CD4-positive, alpha-beta T cell treated with Interleukin-10 for 1 hour (primary cell): ENCODE measurements around the gene TRMT61A.
A peak's percentile ranks its signal among the peaks of the same experiment; 100 is the strongest.

Experiments
- DNase-seq: peaks from one replicate; pipeline ENCODE4 v3.0.0-alpha.2; 2020

The TRMT61A gene

GRCh38 chr14:103528587-103529382 is at the start of gene TRMT61A:
Gene TRMT61A (plus strand): TSS chr14:103529196. CDS start chr14:103529979, 783 bp downstream.
- DNase-seq, result peak; percentile 85

GRCh38 chr14:103480595-103480994 is 48.4 kb upstream of the TRMT61A start:
- DNase-seq, result peak; percentile 32

GRCh38 chr14:103483600-103483999 is 45.4 kb upstream of the TRMT61A start:
- no peak for DNase-seq

GRCh38 chr14:103485504-103485903 is 43.5 kb upstream of the TRMT61A start:
- DNase-seq, result no peak

GRCh38 chr14:103488071-103488470 is 40.9 kb upstream of the TRMT61A start:
- no peak for DNase-seq

GRCh38 chr14:103488960-103489359 is 40.0 kb upstream of the TRMT61A start:
- no peak for DNase-seq

- no peak for DNase-seq
These were observed 39.4 kb upstream of the TRMT61A start for GRCh38 chr14:103489621-103490020.

- no peak for DNase-seq
These were observed 37.3 kb upstream of the TRMT61A start for GRCh38 chr14:103491691-103492090.

GRCh38 chr14:103492156-103492925 is 36.7 kb upstream of the TRMT61A start:
- no peak for DNase-seq

- DNase-seq, result no peak
These were observed 33.1 kb upstream of the TRMT61A start for GRCh38 chr14:103495854-103496253.

GRCh38 chr14:103496776-103497175 is 32.2 kb upstream of the TRMT61A start:
- DNase-seq, result no peak

GRCh38 chr14:103499709-103500108 is 29.3 kb upstream of the TRMT61A start:
- no peak for DNase-seq

GRCh38 chr14:103500148-103500990 is 28.6 kb upstream of the TRMT61A start:
- DNase-seq, result peak; percentile 77

- no peak for DNase-seq
These were observed 27.7 kb upstream of the TRMT61A start for GRCh38 chr14:103501041-103501870.

GRCh38 chr14:103501921-103502669 is 26.9 kb upstream of the TRMT61A start:
- no peak for DNase-seq

- DNase-seq, result no peak
These were observed 26.1 kb upstream of the TRMT61A start for GRCh38 chr14:103502877-103503276.

- no peak for DNase-seq
These were observed 25.7 kb upstream of the TRMT61A start for GRCh38 chr14:103503296-103503695.

GRCh38 chr14:103504991-103505565 is 23.9 kb upstream of the TRMT61A start:
- no peak for DNase-seq

GRCh38 chr14:103507751-103508150 is 21.2 kb upstream of the TRMT61A start:
- no peak for DNase-seq

- no peak for DNase-seq
These were observed 20.3 kb upstream of the TRMT61A start for GRCh38 chr14:103508521-103509329.
